GM12864 (cell line): ENCODE data around the gene ST7.

ENCODE experiments used
- DNase-seq: peaks from one replicate; pipeline ENCODE4 v3.0.0-alpha.2; 2011; ENCODE audit warnings: low read depth
- H3K4me3 ChIP-seq: 2 replicates; pipeline ENCODE4 v1.5.1; 2011; ENCODE audit warnings: mild to moderate bottlenecking, low read depth, low read length, control low read depth
- TF ChIP-seq, protein P1 (sequence below): IDR thresholded peaks from 2 replicates; pipeline ENCODE4 v1.5.1; 2011; ENCODE audit warnings: low read depth, mild to moderate bottlenecking, moderate library complexity, low read length, control low read depth, inconsistent platforms; ENCODE audit errors: missing control alignments

ST7 gene

GRCh38 chr7:117133125-117133524 is 179.8 kb downstream of the ST7 start:
- no peak overlapping the region for H3K4me3 ChIP-seq
- no peak for DNase-seq
- TF ChIP-seq, protein P1, sequence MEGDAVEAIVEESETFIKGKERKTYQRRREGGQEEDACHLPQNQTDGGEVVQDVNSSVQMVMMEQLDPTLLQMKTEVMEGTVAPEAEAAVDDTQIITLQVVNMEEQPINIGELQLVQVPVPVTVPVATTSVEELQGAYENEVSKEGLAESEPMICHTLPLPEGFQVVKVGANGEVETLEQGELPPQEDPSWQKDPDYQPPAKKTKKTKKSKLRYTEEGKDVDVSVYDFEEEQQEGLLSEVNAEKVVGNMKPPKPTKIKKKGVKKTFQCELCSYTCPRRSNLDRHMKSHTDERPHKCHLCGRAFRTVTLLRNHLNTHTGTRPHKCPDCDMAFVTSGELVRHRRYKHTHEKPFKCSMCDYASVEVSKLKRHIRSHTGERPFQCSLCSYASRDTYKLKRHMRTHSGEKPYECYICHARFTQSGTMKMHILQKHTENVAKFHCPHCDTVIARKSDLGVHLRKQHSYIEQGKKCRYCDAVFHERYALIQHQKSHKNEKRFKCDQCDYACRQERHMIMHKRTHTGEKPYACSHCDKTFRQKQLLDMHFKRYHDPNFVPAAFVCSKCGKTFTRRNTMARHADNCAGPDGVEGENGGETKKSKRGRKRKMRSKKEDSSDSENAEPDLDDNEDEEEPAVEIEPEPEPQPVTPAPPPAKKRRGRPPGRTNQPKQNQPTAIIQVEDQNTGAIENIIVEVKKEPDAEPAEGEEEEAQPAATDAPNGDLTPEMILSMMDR, result no peak

DNA sequence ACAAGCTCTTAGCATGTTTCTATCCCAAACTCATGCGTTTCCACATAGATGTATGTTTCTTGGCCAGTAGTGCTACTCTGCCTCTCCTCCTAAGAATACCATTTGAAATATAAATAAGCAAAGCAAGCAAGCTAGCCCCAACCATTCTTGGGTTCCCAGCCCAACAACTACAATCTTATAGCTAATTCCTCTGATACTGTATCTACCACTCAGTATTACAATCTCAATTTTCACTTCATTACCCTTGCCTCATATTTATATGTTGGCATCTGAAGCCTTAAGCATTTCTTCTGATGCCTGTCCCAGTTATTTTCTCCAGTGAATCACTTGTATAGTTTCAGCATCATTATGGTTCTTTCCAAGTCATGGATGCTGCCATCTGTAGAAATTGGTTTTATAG is 181.1 kb downstream of the ST7 start:
- H3K4me3 ChIP-seq, result no peak overlapping the region
- TF ChIP-seq, protein P1, result no peak
- DNase-seq, result no peak

DNA sequence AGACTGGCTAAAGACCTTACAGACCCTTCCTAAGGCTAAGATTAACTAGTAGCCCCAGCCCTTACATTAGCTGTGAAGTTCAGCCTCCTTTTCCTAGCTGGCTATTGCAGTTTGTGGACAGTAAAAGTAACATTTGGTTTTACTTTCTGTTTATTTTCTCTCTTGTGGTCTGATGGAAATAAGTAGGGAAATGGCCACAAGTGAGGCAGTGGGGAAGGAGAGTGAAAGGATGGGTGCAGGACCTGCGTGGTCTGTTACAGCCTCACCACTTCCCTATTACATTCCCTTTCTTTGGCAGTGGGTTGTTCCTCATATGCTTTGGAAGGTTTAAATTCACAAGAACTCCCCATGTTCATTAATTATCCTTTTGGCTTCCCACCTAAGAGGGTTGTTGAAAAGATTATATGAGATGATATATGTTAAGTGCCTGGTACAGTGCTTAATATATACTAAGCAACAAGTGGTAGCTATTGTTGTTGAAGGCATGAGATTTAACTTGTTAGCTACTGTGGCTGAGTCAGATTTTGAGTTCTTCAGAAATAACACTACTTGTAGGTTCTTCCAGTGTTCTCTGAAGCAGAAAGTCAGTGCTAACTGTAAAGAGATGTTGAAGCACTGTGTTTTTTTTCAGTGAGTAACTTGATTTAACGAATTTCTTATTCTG is 181.7 kb downstream of the ST7 start:
- TF ChIP-seq, protein P1, result no peak

DNA sequence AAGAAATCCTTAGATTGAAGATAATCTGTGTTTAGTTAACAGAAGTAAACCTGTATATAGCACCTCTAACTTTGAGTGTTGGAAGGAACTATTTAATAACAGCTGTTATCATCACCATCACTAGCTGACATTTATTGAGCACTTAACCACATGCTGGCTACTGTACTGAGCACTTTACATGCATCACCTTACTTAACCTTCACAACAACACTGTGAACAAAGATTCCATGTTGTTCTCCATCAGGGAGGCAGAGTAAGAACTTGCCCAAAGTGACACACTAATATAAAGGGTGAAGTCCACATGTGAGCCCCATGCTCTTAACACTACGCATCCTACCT is 182.2 kb downstream of the ST7 start:
- TF ChIP-seq, protein P1, result no peak
- no peak for DNase-seq
- no peak overlapping the region for H3K4me3 ChIP-seq

More for the DNA sequence above, 181.7 kb downstream of the ST7 start:
- no peak overlapping the region for H3K4me3 ChIP-seq
- DNase-seq, result no peak

DNA sequence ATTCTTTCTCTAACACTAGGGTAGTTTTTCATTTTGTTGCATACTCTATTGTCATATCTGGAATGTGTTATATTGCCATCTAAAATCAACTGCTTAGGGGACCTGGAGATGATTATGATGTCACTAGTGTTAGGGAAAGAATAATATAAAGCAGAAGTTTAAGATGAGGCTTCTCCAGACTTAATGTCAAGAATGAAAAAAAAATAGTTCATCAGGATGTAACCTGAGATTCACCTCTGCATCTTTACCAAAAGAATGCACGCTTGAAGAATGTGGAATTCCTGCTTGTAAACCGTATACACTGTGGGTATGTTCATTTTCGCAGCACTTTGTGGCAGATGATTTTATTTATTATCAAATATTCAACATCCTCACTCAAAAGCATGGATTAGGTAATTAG is 184.6 kb downstream of the ST7 start:
- TF ChIP-seq, protein P1, result no peak
- H3K4me3 ChIP-seq, result no peak overlapping the region
- no peak for DNase-seq

GRCh38 chr7:117138495-117138894 is 185.2 kb downstream of the ST7 start:
- DNase-seq, result no peak

DNA sequence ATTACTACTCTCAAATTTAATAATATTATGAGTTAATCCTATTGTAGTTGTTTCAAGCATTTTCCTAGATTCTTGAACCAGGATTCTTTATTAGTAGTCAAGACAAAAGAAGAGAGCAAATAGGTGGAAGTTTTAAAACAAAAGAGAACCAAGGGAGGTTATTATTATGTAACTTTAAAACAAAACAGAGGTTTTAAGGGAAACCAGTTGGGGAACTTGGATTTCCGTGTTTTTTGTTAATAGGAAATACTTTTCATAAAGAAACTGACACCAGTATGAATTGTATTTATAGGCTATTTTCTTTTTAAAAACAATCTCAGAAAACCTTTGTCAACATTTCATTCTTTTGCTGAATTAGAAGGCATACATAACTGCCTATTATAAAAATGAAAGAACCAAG is 185.7 kb downstream of the ST7 start:
- TF ChIP-seq, protein P1, result no peak
- no peak overlapping the region for H3K4me3 ChIP-seq
- DNase-seq, result no peak

More at GRCh38 chr7:117138495-117138894, 185.2 kb downstream of the ST7 start:
- H3K4me3 ChIP-seq, result no peak overlapping the region
- TF ChIP-seq, protein P1, result no peak
